NCI-H460 (cell line): ENCODE data around the gene PTGER3. TPM values are rescaled to one million over a fixed set of nuclear protein-coding genes. Genes with fewer than 3 reads are reported as not detected.

Experiments used
- DNase-seq: peaks from one replicate; pipeline ENCODE4 v3.0.0-alpha.2; 2016; ENCODE audit warnings: low read depth; ENCODE audit errors: extremely low read depth
- polyA plus RNA-seq: library from polyadenylated mRNA; depleted of rRNA; stranded (reverse); fragments of >200 nt; gene quantifications from 2 replicates; pipeline ENCODE4 v1.2.3, GENCODE V29; 2014; cell fraction: nucleus; rRNA removed
- total RNA-seq: library from RNA; depleted of rRNA; stranded (reverse); fragments of >200 nt; shearing (Covaris generic); gene quantifications from 2 replicates; pipeline ENCODE4 v1.2.3, GENCODE V29; 2014; rRNA removed

The PTGER3 gene
- total RNA-seq: 0.09 and 0.15 TPM in 2 replicates
- 0.07 TPM in 1 of 2 replicates, not detected in the other for polyA plus RNA-seq

- DNase-seq: peak; percentile 38
These were observed at the start of gene PTGER3 for GRCh38 chr1:71047635-71048607. Gene PTGER3 (minus strand): TSS chr1:71047816. CDS start chr1:71047577, 239 bp downstream.

DNA sequence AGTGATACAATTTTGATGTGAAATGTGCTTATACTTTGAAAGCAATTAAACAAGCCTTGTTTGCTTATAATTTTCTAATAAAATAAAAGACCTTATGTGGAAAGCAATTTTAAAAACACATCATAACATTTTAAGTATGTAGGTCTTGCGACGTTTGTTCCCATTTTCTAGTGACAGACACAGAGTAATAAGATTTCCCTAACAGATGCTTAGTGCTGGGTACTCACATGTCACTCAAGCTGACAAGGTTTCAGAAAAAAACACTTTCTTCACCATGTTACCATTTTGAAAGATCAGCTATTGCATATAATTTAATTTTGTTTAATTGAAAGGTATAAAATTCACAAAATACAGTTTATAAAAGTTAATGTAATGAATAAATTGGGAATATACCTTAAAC, 47.3 kb upstream of the PTGER3 start:
- DNase-seq: no peak

GRCh38 chr1:71093938-71094337, 46.3 kb upstream of the PTGER3 start:
- no peak for DNase-seq

GRCh38 chr1:71089536-71090270, 42.1 kb upstream of the PTGER3 start:
- no peak for DNase-seq

- DNase-seq: no peak
These were observed 41.1 kb upstream of the PTGER3 start for GRCh38 chr1:71088645-71089287.

- DNase-seq: no peak
These were observed 40.1 kb upstream of the PTGER3 start for GRCh38 chr1:71087713-71088112.

- DNase-seq: no peak
These were observed 39.4 kb upstream of the PTGER3 start for GRCh38 chr1:71087060-71087459.

- DNase-seq: no peak
These were observed 38.7 kb upstream of the PTGER3 start for GRCh38 chr1:71086331-71086730.

GRCh38 chr1:71083271-71083670, 35.7 kb upstream of the PTGER3 start:
- no peak for DNase-seq

GRCh38 chr1:71081697-71082080, 34.1 kb upstream of the PTGER3 start:
- no peak for DNase-seq

DNA sequence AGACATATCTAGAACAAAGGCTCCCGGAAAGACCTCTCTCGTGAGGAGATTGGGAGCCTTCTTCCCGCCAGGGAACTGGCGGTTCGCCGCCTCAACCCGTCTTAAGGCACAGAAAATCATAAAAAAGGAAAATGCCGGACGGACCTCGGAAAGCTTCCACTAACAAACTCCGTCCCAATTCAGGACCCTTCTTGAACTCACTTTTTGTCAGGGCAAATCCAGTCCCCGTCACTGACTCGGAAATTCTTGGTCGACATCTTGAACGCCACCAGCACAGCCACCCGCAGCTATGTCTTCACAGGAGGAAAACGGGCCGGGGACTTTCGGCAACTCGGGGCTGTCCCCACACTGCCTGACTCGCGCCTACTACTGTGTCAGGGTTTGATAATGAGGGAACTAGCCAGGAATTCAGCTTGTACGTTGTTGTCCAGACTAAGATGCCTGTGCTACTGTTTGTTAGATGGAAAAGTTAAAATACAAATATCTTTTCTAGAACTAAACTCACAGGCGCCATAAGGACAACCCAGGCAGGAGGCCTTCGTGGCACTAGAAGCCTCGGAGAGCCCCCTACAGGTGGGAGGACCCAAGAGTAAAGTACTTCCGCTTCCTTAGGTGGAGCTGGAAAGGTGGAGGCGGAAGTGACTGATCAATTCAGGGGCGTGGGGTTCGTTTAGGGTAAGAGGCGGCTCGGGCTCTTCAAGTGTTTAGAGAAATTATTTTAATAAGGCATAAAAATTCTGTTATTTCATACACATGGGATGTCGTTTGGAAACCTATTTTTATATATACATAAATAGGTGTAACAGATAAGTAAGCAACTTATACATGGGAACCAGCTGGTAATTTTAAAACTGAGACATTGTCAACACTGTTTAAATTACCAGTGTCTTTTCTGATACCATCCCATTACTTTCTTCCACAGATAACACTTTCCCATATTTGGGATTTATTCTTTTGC, 33.4 kb upstream of the PTGER3 start, which contains the start of gene ZRANB2:
TSS of gene ZRANB2 (minus strand) at position 297 of the 958 bp plus-strand sequence. CDS start at position 257, 40 bp downstream.
- peak; percentile 98 for DNase-seq

GRCh38 chr1:71080230-71080738, 32.7 kb upstream of the PTGER3 start:
- no peak for DNase-seq

DNA sequence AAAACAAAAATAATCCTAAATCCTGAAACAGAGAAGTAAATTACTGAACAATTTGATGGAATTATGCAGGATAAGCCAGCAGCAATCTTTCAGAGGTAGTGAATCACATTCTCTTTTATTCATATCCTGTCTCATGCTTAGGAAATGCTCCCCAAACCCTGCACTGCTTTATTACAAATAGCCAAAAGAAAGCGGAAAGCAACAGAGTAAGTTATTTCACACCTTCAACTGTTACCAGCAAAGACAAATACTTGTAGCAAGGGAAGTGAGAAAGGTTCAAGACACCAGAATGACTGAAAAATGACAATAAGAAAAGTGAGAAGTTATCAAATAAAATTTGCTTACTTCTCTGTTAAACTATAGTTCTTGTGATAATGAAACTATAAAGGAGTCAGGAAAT, 27.1 kb upstream of the PTGER3 start:
- no peak for DNase-seq

GRCh38 chr1:71072273-71072672, 24.7 kb upstream of the PTGER3 start:
- no peak for DNase-seq

DNA sequence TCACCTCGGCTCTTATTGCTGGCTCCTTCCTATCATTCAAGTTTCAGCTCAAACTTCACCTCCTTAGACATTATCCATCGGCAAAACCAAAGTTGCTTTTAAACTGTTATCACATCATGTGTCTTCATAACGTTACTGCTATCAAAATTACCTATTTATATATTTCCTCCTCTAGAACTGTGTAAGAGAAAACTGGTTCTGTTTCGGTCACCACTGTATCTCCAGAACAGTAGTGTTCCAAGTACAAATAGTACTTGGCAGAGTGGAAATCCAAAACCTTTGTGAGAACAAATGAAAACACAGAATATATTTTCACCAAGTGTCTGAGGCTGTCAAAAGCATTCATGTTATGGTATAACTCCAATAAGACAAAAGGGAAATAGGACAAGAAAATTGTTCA, 24.1 kb upstream of the PTGER3 start:
- DNase-seq: no peak

GRCh38 chr1:71068325-71069240, 21.0 kb upstream of the PTGER3 start:
- no peak for DNase-seq

DNA sequence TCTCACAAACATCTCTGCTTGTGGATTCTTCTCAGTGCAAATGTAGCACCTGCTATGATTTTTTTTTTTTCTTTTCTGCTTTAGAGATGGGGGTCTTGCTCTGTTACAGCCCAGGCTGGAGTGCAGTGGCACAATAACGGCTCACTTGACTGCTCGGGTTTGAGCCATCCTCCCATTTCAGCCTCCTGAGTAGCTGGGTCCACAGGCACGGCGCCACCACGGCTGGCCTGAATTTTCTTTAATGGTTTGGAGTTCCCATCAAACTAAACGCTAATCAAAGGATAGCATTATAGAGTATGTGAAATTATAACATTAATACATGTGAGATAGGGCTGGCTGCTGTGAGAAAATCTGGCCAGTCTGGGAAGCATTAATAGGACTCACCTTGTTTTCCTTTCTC, 7.2 kb upstream of the PTGER3 start:
- DNase-seq: no peak

GRCh38 chr1:71054281-71054731, 6.7 kb upstream of the PTGER3 start:
- no peak for DNase-seq
